T47D (cell line): ENCODE results near the gene CREB1.

ENCODE experiments used
- DNase-seq, 2 experiments: peaks; one replicate each; pipeline versions ENCODE4 v3.0.0 to v3.0.0-alpha.2; 2011 to 2012; ENCODE audit warnings: low read depth in 1 of 2, low spot score in 1 of 2
- JUND ChIP-seq: IDR thresholded peaks from 2 replicates; pipeline ENCODE4 v1.6.1; 2012; ENCODE audit warnings: low read depth
- in situ Hi-C: cut with HindIII; loops from 2 replicates; pipeline ENCODE4 v1.10.0; 2016; ENCODE audit warnings: low sequenced_read_pairs, low pct_unique_long_range_greater_than_20kb

The CREB1 gene

DNA sequence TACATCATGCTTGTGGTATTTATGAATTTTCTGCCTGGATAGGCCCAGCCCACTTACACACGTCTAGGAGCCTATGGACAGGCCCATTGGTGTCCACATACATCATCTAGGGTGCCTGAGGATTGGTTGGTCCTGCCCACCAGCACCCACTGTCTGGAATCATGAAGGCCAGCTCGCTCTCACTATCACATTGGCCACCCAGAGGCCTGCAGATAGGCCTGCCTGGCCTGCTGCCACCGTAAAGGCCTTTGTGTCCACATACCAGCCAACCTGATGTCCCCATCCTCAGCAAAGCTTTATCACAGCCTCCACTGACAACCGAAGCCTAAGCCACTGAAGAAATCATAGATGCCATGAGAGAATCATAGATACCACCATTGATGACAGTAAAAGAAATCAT is 55.2 kb downstream of the CREB1 start:
- no peak for DNase-seq
- no peak for TF ChIP-seq JUND
- in situ Hi-C loops = no loop called here

DNA sequence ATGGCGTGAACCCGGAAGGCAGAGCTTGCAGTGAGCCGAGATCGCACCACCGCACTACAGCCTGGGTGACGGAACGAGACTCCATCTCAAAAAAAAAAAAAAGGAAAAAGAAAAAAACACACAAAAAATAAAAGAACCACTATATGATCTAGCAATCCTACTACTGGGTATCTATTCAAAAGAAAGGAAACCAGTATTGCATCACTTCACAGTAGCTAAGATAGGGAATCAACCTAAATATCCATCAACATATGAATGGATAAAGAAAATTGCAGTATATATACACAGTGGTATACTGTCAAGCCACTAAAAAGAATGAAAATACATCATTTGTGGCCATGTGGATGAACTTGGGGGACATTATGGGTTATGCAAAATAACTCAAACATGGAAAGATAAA is 57.5 kb downstream of the CREB1 start:
- in situ Hi-C loops = no loop called here
- no peak for DNase-seq
- TF ChIP-seq JUND = no peak

DNA sequence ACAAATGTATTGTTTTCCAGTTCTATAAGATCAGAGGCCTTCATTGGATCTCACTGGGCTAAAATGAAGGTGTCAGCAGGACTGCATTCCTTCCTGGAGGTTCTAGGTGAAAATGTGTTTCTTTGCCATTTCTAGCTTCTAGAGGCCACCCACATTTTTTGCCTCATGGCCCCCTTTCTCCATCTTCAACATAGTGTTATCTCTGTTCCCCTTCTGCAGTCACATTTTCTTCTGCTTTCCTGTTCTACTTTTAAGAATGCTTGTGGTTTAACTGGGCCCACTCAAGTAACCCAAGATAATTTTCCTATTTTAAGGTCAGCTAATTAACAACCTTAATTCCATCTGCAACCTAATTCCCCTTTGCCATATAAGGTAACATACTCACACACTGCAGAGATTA is 59.4 kb downstream of the CREB1 start:
- in situ Hi-C loops = no loop called here
- DNase-seq = no peak
- no peak for TF ChIP-seq JUND

- in situ Hi-C loops = no loop called here
- DNase-seq = no peak
- TF ChIP-seq JUND = no peak
Observed at GRCh38 chr2:207593277-207593676, 63.5 kb downstream of the CREB1 start.

DNA sequence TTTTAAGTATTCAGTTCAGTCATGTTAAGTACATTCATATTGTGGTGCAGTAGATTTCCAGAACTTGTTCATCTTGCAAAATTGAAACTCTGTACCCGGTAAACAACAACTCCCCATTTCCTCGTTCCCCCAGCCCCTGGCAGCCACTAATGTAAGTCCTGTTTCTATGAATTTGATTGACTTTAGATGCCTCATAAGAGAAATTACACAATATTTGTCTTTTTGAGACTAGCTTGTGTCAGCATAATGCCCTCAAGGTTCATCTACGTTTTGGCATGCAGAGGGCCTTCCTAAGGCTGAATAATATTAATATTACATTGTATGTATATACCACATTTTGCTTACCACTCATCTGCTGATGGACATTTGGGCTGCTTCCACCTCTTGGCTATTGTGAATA is 64.5 kb downstream of the CREB1 start:
- in situ Hi-C loops = no loop called here
- no peak for DNase-seq
- no peak for TF ChIP-seq JUND

GRCh38 chr2:207594731-207595130 is 65.0 kb downstream of the CREB1 start:
- no peak for DNase-seq
- no peak for TF ChIP-seq JUND
- in situ Hi-C loops = no loop called here

DNA sequence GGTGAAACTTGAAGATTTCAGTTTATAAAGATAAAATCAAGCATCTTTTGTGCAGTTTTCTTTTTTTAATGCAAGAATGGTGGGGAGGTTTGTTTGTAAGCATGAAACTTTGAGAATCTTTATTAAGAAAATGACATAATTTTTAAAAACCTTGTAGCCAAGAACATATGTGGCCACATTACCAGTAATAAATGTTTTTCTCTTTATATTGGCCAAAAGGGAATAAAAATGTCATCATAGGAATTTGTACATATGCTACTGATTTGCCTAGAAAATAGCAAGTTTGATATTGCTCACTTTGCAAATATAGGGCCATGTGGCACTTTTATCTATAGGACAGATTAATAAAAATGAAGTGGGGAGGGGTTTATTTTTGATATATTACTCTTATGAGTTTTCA is 69.9 kb downstream of the CREB1 start:
- DNase-seq = no peak
- in situ Hi-C loops = no loop called here
- no peak for TF ChIP-seq JUND

DNA sequence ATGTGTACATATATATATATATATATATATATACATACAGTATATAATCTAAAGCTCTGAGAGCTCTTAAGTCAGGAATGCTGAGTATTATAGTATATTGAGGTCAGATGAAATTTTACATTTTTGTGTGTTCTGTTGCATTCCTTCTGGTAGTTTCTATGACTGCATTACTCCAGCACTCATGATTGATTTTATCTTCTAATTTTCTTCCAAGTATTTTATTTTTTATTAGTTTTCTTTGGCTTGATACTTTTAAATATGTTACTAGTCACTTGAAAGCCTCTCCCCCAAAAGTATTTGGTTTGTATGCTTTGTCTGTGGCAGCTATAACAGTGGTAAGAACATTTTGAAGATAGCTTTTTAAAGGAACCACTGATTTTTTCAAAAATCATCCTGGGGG is 70.5 kb downstream of the CREB1 start:
- TF ChIP-seq JUND = no peak
- in situ Hi-C loops = no loop called here
- no peak for DNase-seq

DNA sequence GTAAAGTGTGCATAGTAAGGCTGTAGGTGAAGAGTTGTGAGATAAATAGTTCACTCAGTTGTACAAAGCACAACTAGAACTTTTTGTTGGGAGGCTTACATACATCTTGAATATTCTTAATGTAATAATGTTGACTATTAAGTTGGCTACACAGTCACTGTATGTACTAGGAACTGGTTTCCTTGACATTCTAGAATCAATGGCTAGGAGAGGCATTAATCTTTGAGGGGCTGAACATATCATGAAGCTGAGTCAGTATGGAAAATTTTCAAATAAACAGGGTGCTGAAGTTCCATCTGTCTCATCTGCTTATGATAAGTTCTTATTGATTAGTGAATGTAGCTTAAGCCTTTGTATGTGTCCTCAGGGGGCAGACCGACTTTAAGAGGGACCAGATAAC is 72.0 kb downstream of the CREB1 start:
- TF ChIP-seq JUND = no peak
- in situ Hi-C loops = no loop called here
- no peak for DNase-seq

DNA sequence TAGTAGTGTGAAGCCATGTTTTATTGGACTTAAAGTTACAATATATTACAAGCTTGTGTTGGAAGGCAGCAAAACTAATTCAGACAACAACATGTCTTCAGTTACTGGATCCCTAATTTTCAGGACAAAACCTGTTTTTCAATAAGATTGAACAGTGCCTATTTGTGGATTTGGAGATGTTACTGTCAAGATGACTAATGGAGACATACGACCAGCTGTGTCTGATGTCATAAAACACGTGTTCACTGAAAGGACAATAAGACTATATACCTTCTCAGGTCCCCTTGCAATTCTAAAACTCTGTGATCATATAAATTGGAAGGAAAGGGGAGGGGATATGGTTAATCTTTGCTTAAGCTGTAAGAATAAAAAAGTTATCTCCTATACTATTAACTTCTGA is 73.7 kb downstream of the CREB1 start:
- in situ Hi-C loops = no loop called here
- DNase-seq = no peak
- TF ChIP-seq JUND = no peak

GRCh38 chr2:207606399-207606798 is 76.6 kb downstream of the CREB1 start:
- in situ Hi-C loops = no loop called here
- TF ChIP-seq JUND = no peak

GRCh38 chr2:207606829-207607228 is 77.1 kb downstream of the CREB1 start:
- in situ Hi-C loops = no loop called here
- TF ChIP-seq JUND = no peak
- DNase-seq = no peak

More at GRCh38 chr2:207606399-207606798, 76.6 kb downstream of the CREB1 start:
- DNase-seq = no peak

DNA sequence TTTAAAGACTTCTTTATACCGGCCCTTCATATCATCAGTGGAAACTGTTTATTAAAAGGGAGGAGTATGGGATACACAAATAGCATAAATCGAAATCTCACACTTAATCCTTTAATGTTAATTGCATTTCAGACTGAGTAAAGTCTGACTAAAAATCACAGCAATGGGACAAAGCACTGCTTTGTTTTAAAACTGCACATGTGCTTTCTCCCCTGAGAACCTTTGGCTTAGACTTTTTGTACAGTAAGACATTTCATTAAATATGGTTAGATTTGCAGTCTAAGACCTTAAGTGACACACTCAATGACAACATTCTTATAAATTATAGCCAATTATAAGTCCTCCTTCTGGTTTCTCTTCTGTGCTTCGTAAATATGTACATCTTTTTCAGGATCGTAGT is 83.0 kb downstream of the CREB1 start:
- TF ChIP-seq JUND = no peak
- DNase-seq = no peak
- in situ Hi-C loops = no loop called here

GRCh38 chr2:207614824-207615223 is 85.1 kb downstream of the CREB1 start:
- no peak for TF ChIP-seq JUND
- DNase-seq = no peak
- in situ Hi-C loops = no loop called here
